H1 (cell line): Measurements from ENCODE around the gene TMED4. TPM values are rescaled to one million over a fixed set of nuclear protein-coding genes. Genes with fewer than 3 reads are reported as not detected.

Source experiments
- CTCF ChIA-PET: fragments of 300-600 bp; sonication (Branson Sonifier 250); formaldehyde crosslinking; loops from one replicate; lab custom pipeline; 2021; ENCODE audit not compliant: partially characterized antibody; lab: Charles Lee
- POLR2A ChIA-PET: fragments of 300-600 bp; sonication (Branson Sonifier 250); formaldehyde crosslinking; loops from one replicate; lab custom pipeline; 2021; ENCODE audit warnings: inconsistent platforms; ENCODE audit not compliant: partially characterized antibody; lab: Charles Lee
- DNase-seq, 2 experiments: peaks; one replicate each; pipeline versions ENCODE4 v3.0.0 to v3.0.0-alpha.2; 2010 to 2022; ENCODE audit warnings: low spot score in 2 of 2, low read depth in 1 of 2, mixed read lengths in 1 of 2
- FAIRE-seq: peaks from 2 replicates; lab custom pipeline; 2011; peaks lifted over from hg19 to GRCh38; lab: Jason Lieb, UNC
- H2AFZ ChIP-seq: 2 replicates; pipeline ENCODE4 v1.8.1; 2012; ENCODE audit warnings: low read length, inconsistent platforms
- H2AK5ac ChIP-seq: 2 replicates; pipeline ENCODE4 v1.6.1; 2013; ENCODE audit warnings: low read depth, low read length
- H2BK120ac ChIP-seq: replicated peaks from 2 replicates; pipeline ENCODE3; 2013; ENCODE audit warnings: low read depth, low read length, inconsistent platforms
- H2BK12ac ChIP-seq: 2 replicates; pipeline ENCODE4 v1.6.1; 2013; ENCODE audit warnings: low read depth, low read length
- H2BK15ac ChIP-seq: 2 replicates; pipeline ENCODE4 v1.6.1; 2013; ENCODE audit warnings: low read length
- H2BK20ac ChIP-seq: 2 replicates; pipeline ENCODE4 v1.6.1; 2013; ENCODE audit warnings: low read length
- H2BK5ac ChIP-seq: 2 replicates; pipeline ENCODE4 v1.6.1; 2013; ENCODE audit warnings: low read depth, low read length
- H3K14ac ChIP-seq: 2 replicates; pipeline ENCODE4 v1.6.1; 2013; ENCODE audit warnings: inconsistent platforms; ENCODE audit not compliant: insufficient read length
- H3K18ac ChIP-seq: 2 replicates; pipeline ENCODE4 v1.6.1; 2013; ENCODE audit warnings: low read length; ENCODE audit errors: extremely low read depth
- H3K23ac ChIP-seq: 2 replicates; pipeline ENCODE4 v1.6.1; 2013; ENCODE audit warnings: inconsistent platforms; ENCODE audit not compliant: insufficient read length
- H3K23me2 ChIP-seq: 2 replicates; pipeline ENCODE4 v1.6.1; 2013; ENCODE audit warnings: low read depth, low read length
- H3K27ac ChIP-seq: 2 replicates; pipeline ENCODE4 v1.6.1; 2011; ENCODE audit warnings: low read depth, low read length, inconsistent platforms
- H3K27me3 ChIP-seq, 4 experiments: replicated peaks in 1 of 4; 1 replicate in 1 of 4; 2 replicates in 3 of 4; pipeline versions ENCODE4 v1.6.1 to v1.8.1; 2011 to 2013; ENCODE audit warnings: low read length in 3 of 4, mild to moderate bottlenecking in 3 of 4, inconsistent platforms in 2 of 4, mixed read lengths in 2 of 4, moderate library complexity in 1 of 4; ENCODE audit not compliant: control insufficient read depth in 3 of 4, insufficient read depth in 3 of 4; ENCODE audit errors: extremely low read depth in 1 of 4
- H3K36me3 ChIP-seq, 4 experiments: 2 replicates each; pipeline versions ENCODE4 v1.6.1 to v1.8.1; 2011 to 2013; ENCODE audit warnings: mild to moderate bottlenecking in 4 of 4, low read length in 3 of 4, moderate library complexity in 2 of 4, control low read depth in 1 of 4, inconsistent platforms in 1 of 4; ENCODE audit not compliant: insufficient read depth in 4 of 4, control insufficient read depth in 2 of 4
- H3K4ac ChIP-seq: replicated peaks from 2 replicates; pipeline ENCODE3; 2013; ENCODE audit warnings: low read length, low read depth, mixed read lengths, inconsistent platforms; ENCODE audit not compliant: insufficient read length
- H3K4me1 ChIP-seq, 4 experiments: replicated peaks in 1 of 4; 1 replicate in 1 of 4; 2 replicates in 3 of 4; pipeline versions ENCODE4 v1.6.1 to v1.8.1; 2011 to 2013; ENCODE audit warnings: low read length in 3 of 4, inconsistent platforms in 2 of 4, mixed read lengths in 1 of 4; ENCODE audit not compliant: insufficient read depth in 4 of 4, control insufficient read depth in 3 of 4
- H3K4me2 ChIP-seq, 2 experiments: 2 replicates each; pipeline versions ENCODE4 v1.6.1 to v1.8.1; 2011 to 2013; ENCODE audit warnings: low read depth in 2 of 2, low read length in 2 of 2, control low read depth in 1 of 2, inconsistent platforms in 1 of 2, mild to moderate bottlenecking in 1 of 2; ENCODE audit not compliant: insufficient read depth in 1 of 2
- H3K4me3 ChIP-seq, 4 experiments: fragments of 200-600, 300-600 bp in 1 of 4; sonication (generic), shearing (Covaris generic), sonication (Bioruptor Twin) in 1 of 4; 2 replicates each; pipeline versions ENCODE4 v1.5.1 to v1.8.1; 2011 to 2016; ENCODE audit warnings: low read length in 4 of 4, low read depth in 3 of 4, control low read depth in 2 of 4, inconsistent platforms in 2 of 4, mild to moderate bottlenecking in 2 of 4, mixed read lengths in 1 of 4, moderate library complexity in 1 of 4; ENCODE audit not compliant: insufficient read depth in 2 of 4; ENCODE audit errors: extremely low read depth in 1 of 4
- H3K56ac ChIP-seq: replicated peaks from 2 replicates; pipeline ENCODE3; 2013; ENCODE audit warnings: low read depth, mild to moderate bottlenecking, mixed read lengths, low read length, inconsistent platforms; ENCODE audit not compliant: insufficient read length
- H3K79me1 ChIP-seq: 2 replicates; pipeline ENCODE4 v1.6.1; 2013; ENCODE audit warnings: low read depth, low read length, control low read depth
- H3K79me2 ChIP-seq, 2 experiments: 2 replicates each; pipeline versions ENCODE4 v1.6.1 to v1.8.1; 2012 to 2013; ENCODE audit warnings: low read length in 2 of 2, mild to moderate bottlenecking in 2 of 2, inconsistent platforms in 1 of 2; ENCODE audit not compliant: insufficient read depth in 2 of 2, control insufficient read depth in 1 of 2
- H3K9ac ChIP-seq, 4 experiments: replicated peaks in 1 of 4; 1 replicate in 1 of 4; 2 replicates in 3 of 4; pipeline versions ENCODE4 v1.6.1 to v1.8.1; 2011 to 2013; ENCODE audit warnings: low read depth in 3 of 4, low read length in 3 of 4, control low read depth in 2 of 4, mild to moderate bottlenecking in 2 of 4, moderate library complexity in 2 of 4, inconsistent platforms in 1 of 4; ENCODE audit errors: extremely low read depth in 1 of 4
- H3K9me3 ChIP-seq, 2 experiments: 2 replicates each; pipeline versions ENCODE4 v1.6.1 to v1.8.1; 2012 to 2013; ENCODE audit warnings: mild to moderate bottlenecking in 2 of 2, moderate library complexity in 2 of 2, control low read depth in 1 of 2, inconsistent platforms in 1 of 2, low read depth in 1 of 2, low read length in 1 of 2, mixed read lengths in 1 of 2; ENCODE audit not compliant: insufficient read depth in 2 of 2
- H4K20me1 ChIP-seq, 2 experiments: replicated peaks in 1 of 2; 2 replicates each; pipeline versions ENCODE3 to v1.8.1; 2011 to 2013; ENCODE audit warnings: inconsistent platforms in 2 of 2, low read length in 2 of 2, mild to moderate bottlenecking in 1 of 2; ENCODE audit not compliant: insufficient read depth in 2 of 2, control insufficient read depth in 1 of 2
- H4K5ac ChIP-seq: 2 replicates; pipeline ENCODE4 v1.6.1; 2013; ENCODE audit warnings: low read length, low read depth, mixed read lengths, inconsistent platforms; ENCODE audit not compliant: insufficient read length
- H4K8ac ChIP-seq: 2 replicates; pipeline ENCODE4 v1.8.0; 2013; ENCODE audit warnings: mild to moderate bottlenecking, moderate library complexity, low read length, inconsistent platforms; ENCODE audit not compliant: insufficient read depth; ENCODE audit errors: extremely low read depth
- H4K91ac ChIP-seq: replicated peaks from 2 replicates; pipeline ENCODE3; 2013; ENCODE audit warnings: low read length, mixed read lengths, inconsistent platforms; ENCODE audit not compliant: insufficient read length
- CHD1 ChIP-seq: IDR thresholded peaks from 2 replicates; pipeline ENCODE4 v1.6.1; 2012; ENCODE audit warnings: low read depth, low read length, improper control_type of control experiment
- GABPA ChIP-seq: IDR thresholded peaks from 2 replicates; pipeline ENCODE4 v1.6.1; 2011; ENCODE audit warnings: mild to moderate bottlenecking, low read length, moderate library complexity, borderline replicate concordance; ENCODE audit not compliant: insufficient read depth
- MAFK ChIP-seq: IDR thresholded peaks from 2 replicates; pipeline ENCODE4 v1.6.1; 2012; ENCODE audit warnings: low read depth, mild to moderate bottlenecking, improper control_type of control experiment, low read length
- NANOG ChIP-seq: IDR thresholded peaks from 2 replicates; pipeline ENCODE4 v1.6.1; 2011; ENCODE audit warnings: low read length, low read depth, mild to moderate bottlenecking, inconsistent platforms; ENCODE audit not compliant: insufficient read depth, poor library complexity, severe bottlenecking
- RAD21 ChIP-seq, 2 experiments: IDR thresholded peaks in 1 of 2; conservative IDR thresholded peaks in 1 of 2; 2 replicates each; pipeline ENCODE4 v1.6.1; 2011; ENCODE audit warnings: low read depth in 2 of 2, low read length in 2 of 2, improper control_type of control experiment in 1 of 2, inconsistent platforms in 1 of 2, mild to moderate bottlenecking in 1 of 2, moderate library complexity in 1 of 2
- SIX5 ChIP-seq: IDR thresholded peaks from 2 replicates; pipeline ENCODE4 v1.6.1; 2011; ENCODE audit warnings: mild to moderate bottlenecking, low read depth, low read length
- TAF1 ChIP-seq: IDR thresholded peaks from 2 replicates; pipeline ENCODE4 v1.6.1; 2011; ENCODE audit warnings: mild to moderate bottlenecking, low read depth, low read length
- TEAD4 ChIP-seq: IDR thresholded peaks from 2 replicates; pipeline ENCODE4 v1.6.1; 2012; ENCODE audit warnings: low read depth, low read length, inconsistent platforms, mixed read lengths
- YY1 ChIP-seq: IDR thresholded peaks from 2 replicates; pipeline ENCODE4 v1.6.1; 2011; ENCODE audit warnings: low read depth, mild to moderate bottlenecking, low read length
- WGBS, 2 experiments: shearing (Covaris generic) in 1 of 2; methylation state at CpG; one replicate each; pipeline versions ENCODE4 v1.1.6 to v1.1.7; 2013 to 2015; ENCODE audit warnings: low lambda C conversion rate in 2 of 2, mixed read lengths in 2 of 2, inconsistent platforms in 1 of 2, low coverage in 1 of 2, missing lambda C conversion rate in 1 of 2; ENCODE audit not compliant: insufficient replicate concordance in 2 of 2, insufficient coverage in 1 of 2, insufficient read length in 1 of 2; ENCODE audit errors: extremely low coverage in 1 of 2, missing lambda C conversion rate in 1 of 2; 5-methylcytosine and 5-hydroxymethylcytosine counted together
- polyA plus RNA-seq, 7 experiments: library from polyadenylated mRNA; depleted of rRNA in 3 of 7; stranded (reverse) in 5 of 7; unstranded in 2 of 7; fragments of >200 nt in 5 of 7; fragments of 200-250 nt in 2 of 7; gene quantifications; 1 replicate in 5 of 7; 2 replicates in 1 of 7; 4 replicates in 1 of 7; pipeline versions ENCODE4 v1.2.1 to v1.2.3, GENCODE V29; 2011 to 2013; ENCODE audit warnings: missing spikeins in 2 of 7, mixed read lengths in 2 of 7
- total RNA-seq: library from RNA; stranded (reverse); fragmentation: NEBNext Ultra II Directional; extraction: Animal tissue kit (Norgen Biotek cat#: 25700); gene quantifications from 2 replicates; pipeline ENCODE4 v1.2.1, GENCODE V29; 2021
- TF ChIP-seq, protein P1 (sequence below), 3 experiments: IDR thresholded peaks; 1 replicate in 2 of 3; 2 replicates in 1 of 3; pipeline versions ENCODE4 v1.5.1 to v1.6.1; 2011; ENCODE audit warnings: low read length in 3 of 3, mild to moderate bottlenecking in 3 of 3, inconsistent platforms in 2 of 3, low read depth in 1 of 3, moderate library complexity in 1 of 3; ENCODE audit not compliant: insufficient read depth in 1 of 3; ENCODE audit errors: control extremely low read depth in 1 of 3
- TF ChIP-seq, protein P2 (sequence below): IDR thresholded peaks from 2 replicates; pipeline ENCODE4 v1.6.1; 2012; ENCODE audit warnings: inconsistent platforms

TMED4 gene
- total and polyA plus RNA-seq, 2 of the 8 experiments (the other 6 are each of a cell fraction or from before 2014, with no cell fraction given): 44.9 to 76.7 TPM

DNA sequence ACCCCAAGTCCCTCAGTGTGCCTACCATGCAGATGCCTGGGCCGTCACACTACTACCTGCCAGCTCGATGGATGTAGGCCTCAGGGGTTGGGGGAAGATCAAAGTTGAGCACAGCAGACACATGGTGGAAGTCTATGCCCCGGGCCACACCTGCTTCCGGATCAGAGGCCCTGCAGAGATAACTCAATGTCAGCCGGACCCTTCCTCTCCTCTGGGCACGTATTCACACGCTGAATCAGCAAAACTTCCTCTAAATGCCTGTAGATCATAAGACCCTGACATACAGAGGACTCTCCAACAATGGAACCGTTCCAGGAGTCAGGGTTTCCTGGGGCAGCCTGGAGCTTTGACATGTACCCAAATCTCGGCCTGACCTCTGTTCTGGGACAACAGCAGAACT, 12.1 kb downstream of the TMED4 start:
- Histone ChIP-seq H3K79me2 (peaks cover 0 to 15% of the 10 kb centered on the region in 2 experiments; a peak in 2 of 4 replicates), H3K18ac (no peak overlapping the region), H3K4me3 (no peak overlapping the region), H3K4me2 (no peak overlapping the region), H3K36me3 (peaks cover 50 to 64% (median 61%) of the 10 kb centered on the region in 4 experiments), H2BK120ac (no peak overlapping the region), H3K9me3 (no peaks in the 10 kb centered on the region), H4K91ac (no peak overlapping the region), H4K8ac (no peak overlapping the region), H4K5ac (no peak overlapping the region), H2BK12ac (no peak overlapping the region), H3K9ac (no peak overlapping the region), H3K79me1 (peaks cover 4% of the 10 kb centered on the region), H2BK5ac (no peak overlapping the region), H2AK5ac (no peak overlapping the region), H3K4ac (no peak overlapping the region), H3K14ac (no peak overlapping the region), H2AFZ (no peak overlapping the region), H3K56ac (no peak overlapping the region), H4K20me1 (peaks cover 2 to 24% of the 10 kb centered on the region in 2 experiments), H3K27ac (no peak overlapping the region), H3K23ac (no peak overlapping the region), H3K23me2 (peaks cover 12% of the 10 kb centered on the region; the same call in 1 of the 2 replicates), H2BK15ac (no peak overlapping the region), H3K27me3 (no peaks in the 10 kb centered on the region), H3K4me1 (peaks cover 4 to 9% (median 5%) of the 10 kb centered on the region in 4 experiments; a peak in 5 of 7 replicates), H2BK20ac (no peak overlapping the region)
- ChIA-PET POLR2A (interaction anchor here (0.6 to 8.6 kb wide), 8 partner anchors 8 to 438 kb away, joined by 3 to 89 read pairs (median 3); partner anchors contain the start of gene TMED4), CTCF (interaction anchor here (1.6 kb wide), 1 partner anchor 35 kb away, joined by 7 read pairs; no protein-coding TSS in a partner anchor)
- DNase-seq (no peak), FAIRE-seq (no peak)
- WGBS, 2 experiments: 89% methylated on average over 9 of the region's 9 CpGs; no CpG with 5 or more reads in 1 of the 2 experiments
- TF ChIP-seq TEAD4: no peak
- no peak for TF ChIP-seq TAF1
- TF ChIP-seq, protein P1, sequence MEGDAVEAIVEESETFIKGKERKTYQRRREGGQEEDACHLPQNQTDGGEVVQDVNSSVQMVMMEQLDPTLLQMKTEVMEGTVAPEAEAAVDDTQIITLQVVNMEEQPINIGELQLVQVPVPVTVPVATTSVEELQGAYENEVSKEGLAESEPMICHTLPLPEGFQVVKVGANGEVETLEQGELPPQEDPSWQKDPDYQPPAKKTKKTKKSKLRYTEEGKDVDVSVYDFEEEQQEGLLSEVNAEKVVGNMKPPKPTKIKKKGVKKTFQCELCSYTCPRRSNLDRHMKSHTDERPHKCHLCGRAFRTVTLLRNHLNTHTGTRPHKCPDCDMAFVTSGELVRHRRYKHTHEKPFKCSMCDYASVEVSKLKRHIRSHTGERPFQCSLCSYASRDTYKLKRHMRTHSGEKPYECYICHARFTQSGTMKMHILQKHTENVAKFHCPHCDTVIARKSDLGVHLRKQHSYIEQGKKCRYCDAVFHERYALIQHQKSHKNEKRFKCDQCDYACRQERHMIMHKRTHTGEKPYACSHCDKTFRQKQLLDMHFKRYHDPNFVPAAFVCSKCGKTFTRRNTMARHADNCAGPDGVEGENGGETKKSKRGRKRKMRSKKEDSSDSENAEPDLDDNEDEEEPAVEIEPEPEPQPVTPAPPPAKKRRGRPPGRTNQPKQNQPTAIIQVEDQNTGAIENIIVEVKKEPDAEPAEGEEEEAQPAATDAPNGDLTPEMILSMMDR (IDR thresholded peaks at IDR 0.05; ENCODE audit: control extremely low read depth in 1 of 3, insufficient read depth in 1 of 3, low read depth in 1 of 3, low read length in 3 of 3): no peak
- TF ChIP-seq CHD1: no peak
- no peak for TF ChIP-seq SIX5
- TF ChIP-seq, protein P2, sequence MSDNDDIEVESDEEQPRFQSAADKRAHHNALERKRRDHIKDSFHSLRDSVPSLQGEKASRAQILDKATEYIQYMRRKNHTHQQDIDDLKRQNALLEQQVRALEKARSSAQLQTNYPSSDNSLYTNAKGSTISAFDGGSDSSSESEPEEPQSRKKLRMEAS: no peak
- no peak for TF ChIP-seq YY1
- TF ChIP-seq GABPA: no peak
- no peak for TF ChIP-seq MAFK
- TF ChIP-seq NANOG: no peak
- no peak for TF ChIP-seq RAD21 (IDR thresholded peaks at IDR 0.05 in 1 of 2, conservative IDR thresholded peaks at IDR 0.05 in 1 of 2; ENCODE audit: low read depth in 2 of 2, low read length in 2 of 2)
